ENCODE measurements around the gene RCSD1.

RCSD1 gene

DNA sequence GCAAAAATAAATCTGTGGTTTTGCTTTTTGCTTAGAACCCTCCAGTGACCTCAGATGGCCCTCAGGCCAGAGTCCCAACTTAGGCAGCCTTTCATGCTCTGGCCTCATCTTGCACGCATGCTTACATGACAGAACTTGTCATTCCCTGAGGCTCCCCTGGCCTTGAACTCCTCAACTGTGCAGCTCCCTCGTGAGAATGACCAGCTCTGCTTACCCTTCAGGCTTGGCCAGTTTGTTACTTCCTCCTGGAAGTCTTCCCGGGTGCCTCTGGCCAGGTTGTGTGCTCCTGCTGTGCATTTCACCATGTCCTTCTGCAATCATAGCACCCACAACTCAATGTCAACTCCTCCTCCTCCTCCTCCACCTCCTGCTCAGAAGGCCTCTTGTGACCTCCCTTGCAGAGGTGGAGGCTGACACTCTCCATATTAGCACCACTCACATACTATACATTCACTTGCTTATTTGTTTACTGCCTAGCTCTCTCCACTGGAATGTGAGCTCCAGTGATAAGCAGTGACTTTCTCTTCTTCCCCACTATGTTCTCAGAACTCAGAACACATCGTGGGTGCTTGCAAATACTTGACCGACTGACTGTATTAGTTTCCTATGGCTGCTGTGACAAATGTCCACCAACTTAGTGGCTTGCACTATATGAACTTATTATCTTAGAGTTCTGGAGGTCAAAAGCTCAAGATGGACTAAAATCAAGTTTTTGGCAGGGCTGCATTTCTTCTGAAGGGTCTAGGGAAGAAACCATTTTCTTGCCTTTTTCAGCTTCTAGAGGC, 41.9 kb downstream of the RCSD1 start:
- H3K4me1 ChIP-seq (ENCODE audit: low read depth, poor library complexity, severe bottlenecking) = peaks cover 44% of the 10 kb centered on the region
- no peak for TF ChIP-seq CTCF (conservative IDR thresholded peaks at IDR 0.05; ENCODE audit: low read depth, low read length)
- peaks cover 9% of the 10 kb centered on the region; the same call in 1 of the 2 replicates for H3K36me3 ChIP-seq (ENCODE audit: insufficient read depth)

GRCh38 chr1:167672831-167673230, 42.8 kb downstream of the RCSD1 start:
- H3K27ac ChIP-seq = no peak overlapping the region
- H3K36me3 ChIP-seq (ENCODE audit: insufficient read depth) = peaks cover 9% of the 10 kb centered on the region; the same call in 1 of the 2 replicates

More for the DNA sequence above, 41.9 kb downstream of the RCSD1 start:
- peaks cover 8% of the 10 kb centered on the region; the same call in 1 of the 2 replicates for H3K79me2 ChIP-seq (ENCODE audit: insufficient read depth, low read depth)
- no peak overlapping the region for H3K27ac ChIP-seq
- H4K20me1 ChIP-seq (ENCODE audit: insufficient read depth) = no peaks in the 10 kb centered on the region
- H3K9ac ChIP-seq = no peak overlapping the region
- H3K27me3 ChIP-seq (ENCODE audit: insufficient read depth, low read depth) = no peaks in the 10 kb centered on the region
- no peak overlapping the region for H3K4me2 ChIP-seq
- H2AFZ ChIP-seq (ENCODE audit: low read depth) = no peak overlapping the region
- no peak overlapping the region for H3K4me3 ChIP-seq (IDR thresholded peaks at IDR 0.05; ENCODE audit: insufficient read depth, low read depth, low read length)

GRCh38 chr1:167673265-167673664, 43.2 kb downstream of the RCSD1 start:
- Histone ChIP-seq H3K27me3 (ENCODE audit: insufficient read depth, low read depth) (no peaks in the 10 kb centered on the region), H3K36me3 (ENCODE audit: insufficient read depth) (peaks cover 9% of the 10 kb centered on the region; the same call in 1 of the 2 replicates), H3K4me3 (IDR thresholded peaks at IDR 0.05; ENCODE audit: insufficient read depth, low read depth, low read length) (no peak overlapping the region), H4K20me1 (ENCODE audit: insufficient read depth) (no peaks in the 10 kb centered on the region), H3K27ac (no peak overlapping the region), H3K4me1 (ENCODE audit: low read depth, poor library complexity, severe bottlenecking) (peaks cover 34% of the 10 kb centered on the region), H3K4me2 (no peak overlapping the region), H3K79me2 (ENCODE audit: insufficient read depth, low read depth) (no peaks in the 10 kb centered on the region; the same call in 1 of the 2 replicates), H3K9ac (no peak overlapping the region), H2AFZ (ENCODE audit: low read depth) (no peak overlapping the region)
- TF ChIP-seq CTCF (conservative IDR thresholded peaks at IDR 0.05; ENCODE audit: low read depth, low read length) = no peak

More at GRCh38 chr1:167672831-167673230, 42.8 kb downstream of the RCSD1 start:
- H3K4me3 ChIP-seq (IDR thresholded peaks at IDR 0.05; ENCODE audit: insufficient read depth, low read depth, low read length) = no peak overlapping the region
- no peak for TF ChIP-seq CTCF (conservative IDR thresholded peaks at IDR 0.05; ENCODE audit: low read depth, low read length)
- H2AFZ ChIP-seq (ENCODE audit: low read depth) = no peak overlapping the region
- peaks cover 38% of the 10 kb centered on the region for H3K4me1 ChIP-seq (ENCODE audit: low read depth, poor library complexity, severe bottlenecking)
- no peaks in the 10 kb centered on the region for H4K20me1 ChIP-seq (ENCODE audit: insufficient read depth)
- no peaks in the 10 kb centered on the region for H3K27me3 ChIP-seq (ENCODE audit: insufficient read depth, low read depth)
- no peak overlapping the region for H3K4me2 ChIP-seq
- H3K9ac ChIP-seq = no peak overlapping the region
- H3K79me2 ChIP-seq (ENCODE audit: insufficient read depth, low read depth) = peaks cover 4% of the 10 kb centered on the region; the same call in 1 of the 2 replicates

DNA sequence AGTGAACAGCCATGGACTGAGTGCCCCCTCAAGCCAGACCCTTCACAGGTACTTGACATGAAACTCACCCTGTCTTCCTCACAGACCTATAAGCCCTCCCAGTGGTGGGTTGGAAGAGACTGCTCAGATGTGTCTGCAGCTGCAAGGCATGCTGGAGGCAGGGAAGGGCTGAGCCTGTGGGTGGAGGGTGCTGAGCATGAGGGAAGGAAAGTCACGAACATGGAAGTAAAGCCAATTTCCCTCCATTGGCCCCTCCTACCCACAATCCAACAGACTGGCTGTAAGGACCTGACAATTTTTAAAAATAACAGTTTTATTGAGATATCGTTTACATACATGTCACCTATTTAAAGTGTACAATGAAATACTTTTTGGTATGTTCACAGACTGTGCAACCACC, 44.1 kb downstream of the RCSD1 start:
- Histone ChIP-seq H4K20me1 (ENCODE audit: insufficient read depth) (no peaks in the 10 kb centered on the region), H3K4me2 (no peak overlapping the region), H3K27me3 (ENCODE audit: insufficient read depth, low read depth) (no peaks in the 10 kb centered on the region), H3K4me1 (ENCODE audit: low read depth, poor library complexity, severe bottlenecking) (peaks cover 27% of the 10 kb centered on the region), H3K79me2 (ENCODE audit: insufficient read depth, low read depth) (no peaks in the 10 kb centered on the region; the same call in 1 of the 2 replicates), H3K4me3 (IDR thresholded peaks at IDR 0.05; ENCODE audit: insufficient read depth, low read depth, low read length) (no peak overlapping the region), H3K36me3 (ENCODE audit: insufficient read depth) (peaks cover 9% of the 10 kb centered on the region; the same call in 1 of the 2 replicates), H3K9ac (no peak overlapping the region), H3K27ac (no peak overlapping the region), H2AFZ (ENCODE audit: low read depth) (no peak overlapping the region)
- TF ChIP-seq CTCF (conservative IDR thresholded peaks at IDR 0.05; ENCODE audit: low read depth, low read length) = no peak
